ENCODE measurements around the gene SH3RF3. TPM values are rescaled to one million over a fixed set of nuclear protein-coding genes. Genes with fewer than 3 reads are reported as not detected.

SH3RF3 gene
- polyA plus RNA-seq, 2 donors = 1.1 to 1.3 TPM

GRCh38 chr2:109293663-109294062, 164.7 kb downstream of the SH3RF3 start:
- H3K27ac ChIP-seq (ENCODE audit: low read depth in 2 of 2, low read length in 1 of 2) = no peak overlapping the region
- H3K36me3 ChIP-seq (ENCODE audit: control insufficient read depth in 2 of 2, insufficient read depth in 2 of 2, low read length in 1 of 2) = no peaks in the 10 kb centered on the region
- no peak overlapping the region for H3K4me3 ChIP-seq (ENCODE audit: low read depth in 1 of 2, low read length in 2 of 2)
- no peaks in the 10 kb centered on the region for H3K27me3 ChIP-seq (ENCODE audit: control insufficient read depth in 1 of 2, insufficient read depth in 2 of 2, low read length in 2 of 2)
- 92 to 94% methylated on average over 8 of the region's 8 CpGs for WGBS, 2 donors
- peaks cover 0 to 8% of the 10 kb centered on the region in 2 donors for H3K4me1 ChIP-seq (ENCODE audit: control insufficient read depth in 2 of 2, insufficient read depth in 2 of 2, low read length in 1 of 2)
- H3K9me3 ChIP-seq (ENCODE audit: control insufficient read depth in 2 of 2, insufficient read depth in 1 of 2, low read depth in 1 of 2, low read length in 1 of 2) = peaks cover 0 to 6% of the 10 kb centered on the region in 2 donors

GRCh38 chr2:109294523-109294922, 165.5 kb downstream of the SH3RF3 start:
- H3K9me3 ChIP-seq (ENCODE audit: control insufficient read depth in 2 of 2, insufficient read depth in 1 of 2, low read depth in 1 of 2, low read length in 1 of 2) = peaks cover 0 to 6% of the 10 kb centered on the region in 2 donors
- WGBS, 2 donors = 89 to 93% methylated on average over 4 of the region's 4 CpGs
- H3K4me3 ChIP-seq (ENCODE audit: low read depth in 1 of 2, low read length in 2 of 2) = no peak overlapping the region
- no peaks in the 10 kb centered on the region for H3K27me3 ChIP-seq (ENCODE audit: control insufficient read depth in 1 of 2, insufficient read depth in 2 of 2, low read length in 2 of 2)
- H3K36me3 ChIP-seq (ENCODE audit: control insufficient read depth in 2 of 2, insufficient read depth in 2 of 2, low read length in 1 of 2) = no peaks in the 10 kb centered on the region
- H3K27ac ChIP-seq (ENCODE audit: low read depth in 2 of 2, low read length in 1 of 2) = no peak overlapping the region
- peaks cover 0 to 8% of the 10 kb centered on the region in 2 donors for H3K4me1 ChIP-seq (ENCODE audit: control insufficient read depth in 2 of 2, insufficient read depth in 2 of 2, low read length in 1 of 2)

GRCh38 chr2:109295070-109295780, 166.2 kb downstream of the SH3RF3 start:
- H3K27ac ChIP-seq (ENCODE audit: low read depth in 2 of 2, low read length in 1 of 2) = no peak overlapping the region
- WGBS, 2 donors = 91 to 93% methylated on average over 11 of the region's 11 CpGs
- H3K36me3 ChIP-seq (ENCODE audit: control insufficient read depth in 2 of 2, insufficient read depth in 2 of 2, low read length in 1 of 2) = no peaks in the 10 kb centered on the region
- H3K9me3 ChIP-seq (ENCODE audit: control insufficient read depth in 2 of 2, insufficient read depth in 1 of 2, low read depth in 1 of 2, low read length in 1 of 2) = peaks cover 0 to 6% of the 10 kb centered on the region in 2 donors
- H3K4me3 ChIP-seq (ENCODE audit: low read depth in 1 of 2, low read length in 2 of 2) = no peak overlapping the region
- H3K4me1 ChIP-seq (ENCODE audit: control insufficient read depth in 2 of 2, insufficient read depth in 2 of 2, low read length in 1 of 2) = peaks cover 0 to 8% of the 10 kb centered on the region in 2 donors
- H3K27me3 ChIP-seq (ENCODE audit: control insufficient read depth in 1 of 2, insufficient read depth in 2 of 2, low read length in 2 of 2) = no peaks in the 10 kb centered on the region

GRCh38 chr2:109295781-109296117, 166.7 kb downstream of the SH3RF3 start:
- H3K27ac ChIP-seq (ENCODE audit: low read depth in 2 of 2, low read length in 1 of 2) = no peak overlapping the region
- no peaks in the 10 kb centered on the region for H3K36me3 ChIP-seq (ENCODE audit: control insufficient read depth in 2 of 2, insufficient read depth in 2 of 2, low read length in 1 of 2)
- 88 to 95% methylated on average over 4 of the region's 4 CpGs for WGBS, 2 donors

GRCh38 chr2:109297566-109298490, 168.8 kb downstream of the SH3RF3 start:
- H3K4me1 ChIP-seq (ENCODE audit: control insufficient read depth in 2 of 2, insufficient read depth in 2 of 2, low read length in 1 of 2) = peaks cover 0 to 4% of the 10 kb centered on the region in 2 donors
- H3K36me3 ChIP-seq (ENCODE audit: control insufficient read depth in 2 of 2, insufficient read depth in 2 of 2, low read length in 1 of 2) = no peaks in the 10 kb centered on the region
- H3K27me3 ChIP-seq (ENCODE audit: control insufficient read depth in 1 of 2, insufficient read depth in 2 of 2, low read length in 2 of 2) = no peaks in the 10 kb centered on the region
- WGBS, 2 donors = 87 to 92% methylated on average over 11 of the region's 11 CpGs
- no peak overlapping the region for H3K4me3 ChIP-seq (ENCODE audit: low read depth in 1 of 2, low read length in 2 of 2)
- H3K27ac ChIP-seq (ENCODE audit: low read depth in 2 of 2, low read length in 1 of 2) = no peak overlapping the region
- H3K9me3 ChIP-seq (ENCODE audit: control insufficient read depth in 2 of 2, insufficient read depth in 1 of 2, low read depth in 1 of 2, low read length in 1 of 2) = peaks cover 0 to 8% of the 10 kb centered on the region in 2 donors

More at GRCh38 chr2:109295781-109296117, 166.7 kb downstream of the SH3RF3 start:
- no peaks in the 10 kb centered on the region for H3K27me3 ChIP-seq (ENCODE audit: control insufficient read depth in 1 of 2, insufficient read depth in 2 of 2, low read length in 2 of 2)
- H3K4me3 ChIP-seq (ENCODE audit: low read depth in 1 of 2, low read length in 2 of 2) = no peak overlapping the region
- peaks cover 0 to 8% of the 10 kb centered on the region in 2 donors for H3K4me1 ChIP-seq (ENCODE audit: control insufficient read depth in 2 of 2, insufficient read depth in 2 of 2, low read length in 1 of 2)
- H3K9me3 ChIP-seq (ENCODE audit: control insufficient read depth in 2 of 2, insufficient read depth in 1 of 2, low read depth in 1 of 2, low read length in 1 of 2) = peaks cover 0 to 6% of the 10 kb centered on the region in 2 donors

GRCh38 chr2:109298851-109299250, 169.8 kb downstream of the SH3RF3 start:
- 88 to 93% methylated on average over 6 of the region's 6 CpGs for WGBS, 2 donors
- Histone ChIP-seq H3K36me3 (ENCODE audit: control insufficient read depth in 2 of 2, insufficient read depth in 2 of 2, low read length in 1 of 2) (no peaks in the 10 kb centered on the region), H3K9me3 (ENCODE audit: control insufficient read depth in 2 of 2, insufficient read depth in 1 of 2, low read depth in 1 of 2, low read length in 1 of 2) (peaks cover 0 to 8% of the 10 kb centered on the region in 2 donors), H3K4me1 (ENCODE audit: control insufficient read depth in 2 of 2, insufficient read depth in 2 of 2, low read length in 1 of 2) (no peaks in the 10 kb centered on the region), H3K27me3 (ENCODE audit: control insufficient read depth in 1 of 2, insufficient read depth in 2 of 2, low read length in 2 of 2) (no peaks in the 10 kb centered on the region), H3K27ac (ENCODE audit: low read depth in 2 of 2, low read length in 1 of 2) (no peak overlapping the region), H3K4me3 (ENCODE audit: low read depth in 1 of 2, low read length in 2 of 2) (no peak overlapping the region)

- Histone ChIP-seq H3K4me3 (ENCODE audit: low read depth in 1 of 2, low read length in 2 of 2) (no peak overlapping the region), H3K9me3 (ENCODE audit: control insufficient read depth in 2 of 2, insufficient read depth in 1 of 2, low read depth in 1 of 2, low read length in 1 of 2) (peaks cover 0 to 7% of the 10 kb centered on the region in 2 donors), H3K27ac (ENCODE audit: low read depth in 2 of 2, low read length in 1 of 2) (no peak overlapping the region), H3K4me1 (ENCODE audit: control insufficient read depth in 2 of 2, insufficient read depth in 2 of 2, low read length in 1 of 2) (no peaks in the 10 kb centered on the region), H3K36me3 (ENCODE audit: control insufficient read depth in 2 of 2, insufficient read depth in 2 of 2, low read length in 1 of 2) (no peaks in the 10 kb centered on the region), H3K27me3 (ENCODE audit: control insufficient read depth in 1 of 2, insufficient read depth in 2 of 2, low read length in 2 of 2) (no peaks in the 10 kb centered on the region)
- 56 to 60% methylated on average over 5 of the region's 5 CpGs for WGBS, 2 donors
Observed at GRCh38 chr2:109299536-109299935, 170.5 kb downstream of the SH3RF3 start.

GRCh38 chr2:109300582-109300981, 171.6 kb downstream of the SH3RF3 start:
- no peak overlapping the region for H3K4me3 ChIP-seq (ENCODE audit: low read depth in 1 of 2, low read length in 2 of 2)
- no peaks in the 10 kb centered on the region for H3K27me3 ChIP-seq (ENCODE audit: control insufficient read depth in 1 of 2, insufficient read depth in 2 of 2, low read length in 2 of 2)
- H3K27ac ChIP-seq (ENCODE audit: low read depth in 2 of 2, low read length in 1 of 2) = no peak overlapping the region
- H3K4me1 ChIP-seq (ENCODE audit: control insufficient read depth in 2 of 2, insufficient read depth in 2 of 2, low read length in 1 of 2) = peaks cover 0 to 1% of the 10 kb centered on the region in 2 donors
- no peaks in the 10 kb centered on the region for H3K36me3 ChIP-seq (ENCODE audit: control insufficient read depth in 2 of 2, insufficient read depth in 2 of 2, low read length in 1 of 2)
- WGBS, 2 donors = 77 to 79% methylated on average over 3 of the region's 3 CpGs
- H3K9me3 ChIP-seq (ENCODE audit: control insufficient read depth in 2 of 2, insufficient read depth in 1 of 2, low read depth in 1 of 2, low read length in 1 of 2) = peaks cover 0 to 2% of the 10 kb centered on the region in 2 donors

GRCh38 chr2:109301746-109302145, 172.7 kb downstream of the SH3RF3 start:
- Histone ChIP-seq H3K4me1 (ENCODE audit: control insufficient read depth in 2 of 2, insufficient read depth in 2 of 2, low read length in 1 of 2) (peaks cover 0 to 2% of the 10 kb centered on the region in 2 donors), H3K9me3 (ENCODE audit: control insufficient read depth in 2 of 2, insufficient read depth in 1 of 2, low read depth in 1 of 2, low read length in 1 of 2) (peaks cover 0 to 2% of the 10 kb centered on the region in 2 donors), H3K27ac (ENCODE audit: low read depth in 2 of 2, low read length in 1 of 2) (no peak overlapping the region), H3K4me3 (ENCODE audit: low read depth in 1 of 2, low read length in 2 of 2) (no peak overlapping the region), H3K27me3 (ENCODE audit: control insufficient read depth in 1 of 2, insufficient read depth in 2 of 2, low read length in 2 of 2) (no peaks in the 10 kb centered on the region), H3K36me3 (ENCODE audit: control insufficient read depth in 2 of 2, insufficient read depth in 2 of 2, low read length in 1 of 2) (no peaks in the 10 kb centered on the region)
- WGBS, 2 donors = 91 to 92% methylated on average over 6 of the region's 6 CpGs
